H9 (cell line): ENCODE measurements around the gene P4HB. TPM values are rescaled to one million over a fixed set of nuclear protein-coding genes. Genes with fewer than 3 reads are reported as not detected.
A peak's percentile ranks its signal among the peaks of the same experiment; 100 is the strongest.

ENCODE experiments used
- DNase-seq: peaks from one replicate; pipeline ENCODE4 v3.0.0-alpha.2; 2017
- H2AFZ ChIP-seq: one replicate; pipeline ENCODE4 v1.6.1; 2013; ENCODE audit warnings: mild to moderate bottlenecking, low read length, control low read depth, moderate library complexity
- H2AK5ac ChIP-seq: 2 replicates; pipeline ENCODE4 v1.6.1; 2013; ENCODE audit warnings: low read length, control low read depth, mixed read lengths; ENCODE audit not compliant: insufficient read length
- H2BK120ac ChIP-seq: one replicate; pipeline ENCODE4 v1.6.1; 2013; ENCODE audit warnings: low read depth, mild to moderate bottlenecking, low read length, control low read depth, inconsistent platforms; ENCODE audit not compliant: poor library complexity, severe bottlenecking
- H2BK12ac ChIP-seq: 2 replicates; pipeline ENCODE4 v1.6.1; 2013; ENCODE audit warnings: low read length, control low read depth, mixed read lengths, low read depth; ENCODE audit not compliant: insufficient read length
- H2BK15ac ChIP-seq: 2 replicates; pipeline ENCODE4 v1.6.1; 2013; ENCODE audit warnings: low read depth, low read length, control low read depth
- H2BK20ac ChIP-seq: one replicate; pipeline ENCODE4 v1.6.1; 2013; ENCODE audit warnings: low read depth, mild to moderate bottlenecking, low read length, control low read depth, inconsistent platforms; ENCODE audit not compliant: poor library complexity, severe bottlenecking
- H2BK5ac ChIP-seq: 2 replicates; pipeline ENCODE4 v1.6.1; 2013; ENCODE audit warnings: low read length, control low read depth, mixed read lengths; ENCODE audit not compliant: insufficient read length
- H3K14ac ChIP-seq: 2 replicates; pipeline ENCODE4 v1.6.1; 2013; ENCODE audit warnings: low read length, control low read depth; ENCODE audit not compliant: insufficient read depth
- H3K18ac ChIP-seq: 2 replicates; pipeline ENCODE4 v1.6.1; 2013; ENCODE audit warnings: low read depth, mild to moderate bottlenecking, mixed read lengths, low read length, control low read depth; ENCODE audit not compliant: insufficient read length
- H3K23ac ChIP-seq: 2 replicates; pipeline ENCODE4 v1.6.1; 2013; ENCODE audit warnings: low read length, control low read depth, mixed read lengths, low read depth; ENCODE audit not compliant: insufficient read length
- H3K23me2 ChIP-seq: 2 replicates; pipeline ENCODE4 v1.6.1; 2013; ENCODE audit warnings: low read depth, mild to moderate bottlenecking, mixed read lengths, low read length, control low read depth; ENCODE audit not compliant: insufficient read length, poor library complexity, severe bottlenecking
- H3K27ac ChIP-seq: 2 replicates; pipeline ENCODE4 v1.5.1; 2013; ENCODE audit warnings: low read length, control low read depth, mixed read lengths, low read depth; ENCODE audit not compliant: insufficient read length
- H3K27me3 ChIP-seq: 2 replicates; pipeline ENCODE4 v1.6.1; 2013; ENCODE audit warnings: low read length, control low read depth, inconsistent platforms; ENCODE audit not compliant: insufficient read depth
- H3K4ac ChIP-seq: 2 replicates; pipeline ENCODE4 v1.6.1; 2013; ENCODE audit warnings: low read depth, mild to moderate bottlenecking, control low read depth, inconsistent platforms, low read length, moderate library complexity
- H3K4me1 ChIP-seq: 2 replicates; pipeline ENCODE4 v1.6.1; 2013; ENCODE audit warnings: low read length, control low read depth, inconsistent platforms; ENCODE audit not compliant: insufficient read depth
- H3K4me2 ChIP-seq: 2 replicates; pipeline ENCODE4 v1.6.1; 2013; ENCODE audit warnings: low read length, control low read depth, mixed read lengths; ENCODE audit not compliant: insufficient read length, insufficient read depth
- H3K56ac ChIP-seq: 2 replicates; pipeline ENCODE4 v1.6.1; 2013; ENCODE audit warnings: low read depth, mild to moderate bottlenecking, mixed read lengths, low read length, control low read depth; ENCODE audit not compliant: insufficient read length
- H3K79me1 ChIP-seq: 2 replicates; pipeline ENCODE4 v1.6.1; 2013; ENCODE audit warnings: low read depth, mild to moderate bottlenecking, moderate library complexity, low read length, control low read depth, inconsistent platforms; ENCODE audit not compliant: insufficient read depth, poor library complexity, severe bottlenecking
- H3K79me2 ChIP-seq: 2 replicates; pipeline ENCODE4 v1.6.1; 2013; ENCODE audit warnings: low read length, control low read depth, inconsistent platforms; ENCODE audit not compliant: insufficient read depth
- H3K9ac ChIP-seq: 2 replicates; pipeline ENCODE4 v1.6.1; 2013; ENCODE audit warnings: low read length, control low read depth, mixed read lengths; ENCODE audit not compliant: insufficient read length; ENCODE audit errors: extremely low read depth
- H3K9me3 ChIP-seq: one replicate; pipeline ENCODE4 v1.6.1; 2013; ENCODE audit warnings: low read depth, low read length, inconsistent platforms; ENCODE audit not compliant: control insufficient read depth
- H3T11ph ChIP-seq: one replicate; pipeline ENCODE4 v1.6.1; 2013; ENCODE audit warnings: mild to moderate bottlenecking, low read length, control low read depth, inconsistent platforms
- H4K20me1 ChIP-seq: one replicate; pipeline ENCODE4 v1.6.1; 2013; ENCODE audit not compliant: control insufficient read depth, insufficient read length, insufficient read depth
- H4K5ac ChIP-seq: 2 replicates; pipeline ENCODE4 v1.6.1; 2013; ENCODE audit warnings: low read depth, mild to moderate bottlenecking, mixed read lengths, low read length, control low read depth; ENCODE audit not compliant: insufficient read length
- H4K8ac ChIP-seq: replicated peaks from 2 replicates; pipeline ENCODE4 v1.6.1; 2013; ENCODE audit warnings: low read length, control low read depth, mixed read lengths, low read depth; ENCODE audit not compliant: insufficient read length
- H4K91ac ChIP-seq: 2 replicates; pipeline ENCODE4 v1.6.1; 2013; ENCODE audit warnings: low read depth, mild to moderate bottlenecking, moderate library complexity, mixed read lengths, low read length, control low read depth; ENCODE audit not compliant: insufficient read length
- H3K27ac Mint-ChIP-seq, 3 experiments: 2 replicates in 2 of 3; 3 replicates in 1 of 3; pipeline ENCODE4 v1.8.0; 2020 to 2021; ENCODE audit warnings: mixed read lengths in 3 of 3, mild to moderate bottlenecking in 1 of 3, moderate library complexity in 1 of 3
- H3K27me3 Mint-ChIP-seq: 2 replicates; pipeline ENCODE4 v1.8.0; 2021; ENCODE audit warnings: low read depth, mild to moderate bottlenecking, moderate library complexity, mixed read lengths
- H3K36me3 Mint-ChIP-seq, 3 experiments: 2 replicates in 2 of 3; 3 replicates in 1 of 3; pipeline ENCODE4 v1.8.0; 2020 to 2021; ENCODE audit warnings: low read depth in 3 of 3, mixed read lengths in 3 of 3; ENCODE audit not compliant: insufficient read depth in 1 of 3
- H3K4me1 Mint-ChIP-seq, 2 experiments: 2 replicates each; pipeline ENCODE4 v1.8.0; 2020; ENCODE audit warnings: mixed read lengths in 2 of 2
- H3K4me3 Mint-ChIP-seq, 2 experiments: 2 replicates in 1 of 2; 3 replicates in 1 of 2; pipeline ENCODE4 v1.8.0; 2020 to 2021; ENCODE audit warnings: mild to moderate bottlenecking in 2 of 2, mixed read lengths in 2 of 2, moderate library complexity in 1 of 2
- H3K9me3 Mint-ChIP-seq, 2 experiments: 2 replicates in 1 of 2; 3 replicates in 1 of 2; pipeline ENCODE4 v1.8.0; 2020; ENCODE audit warnings: mild to moderate bottlenecking in 2 of 2, mixed read lengths in 2 of 2, moderate library complexity in 1 of 2
- WGBS: extraction: QIAGEN DNeasy Blood & Tissue Kit; methylation state at CpG from one replicate; pipeline ENCODE4 v1.1.7; 2013; ENCODE audit warnings: missing lambda C conversion rate, low lambda C conversion rate, mixed read lengths; ENCODE audit not compliant: insufficient read length; ENCODE audit errors: extremely low coverage; 5-methylcytosine and 5-hydroxymethylcytosine counted together
- total RNA-seq: library from RNA; stranded (reverse); gene quantifications from 2 replicates; pipeline ENCODE4 v1.2.1, GENCODE V29; 2021
- TF ChIP-seq, protein P1 (sequence below): fragments of 200-600 bp; sonication (generic); conservative IDR thresholded peaks from 3 replicates; pipeline ENCODE4 v1.8.0; 2021; ENCODE audit warnings: antibody characterized with exemption, mild to moderate bottlenecking

Gene P4HB
- total RNA-seq, 1 experiment from 2014 or later, result 366 TPM

DNA sequence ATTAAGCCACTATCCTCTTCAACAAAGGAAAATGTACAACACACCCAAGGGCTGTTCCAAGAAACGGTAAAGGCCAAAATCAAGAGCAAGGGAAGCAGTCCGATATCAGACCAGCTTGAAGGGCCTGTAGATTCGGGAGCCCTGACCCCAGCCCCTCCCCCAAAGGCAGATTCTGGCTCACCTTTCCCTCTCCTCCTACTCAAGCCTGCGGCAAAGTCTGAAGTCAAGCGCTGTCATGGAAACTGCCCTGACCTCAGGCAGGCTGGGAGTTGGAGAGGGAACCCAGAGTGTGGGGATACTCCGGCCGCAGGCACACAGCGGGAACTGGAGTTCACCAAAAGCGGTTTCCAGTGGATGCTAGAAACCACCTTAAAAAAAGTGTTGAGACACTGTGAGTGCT, 29.3 kb upstream of the P4HB start:
- H3K9me3 ChIP-seq, result no peaks in the 10 kb centered on the region
- TF ChIP-seq, protein P1, sequence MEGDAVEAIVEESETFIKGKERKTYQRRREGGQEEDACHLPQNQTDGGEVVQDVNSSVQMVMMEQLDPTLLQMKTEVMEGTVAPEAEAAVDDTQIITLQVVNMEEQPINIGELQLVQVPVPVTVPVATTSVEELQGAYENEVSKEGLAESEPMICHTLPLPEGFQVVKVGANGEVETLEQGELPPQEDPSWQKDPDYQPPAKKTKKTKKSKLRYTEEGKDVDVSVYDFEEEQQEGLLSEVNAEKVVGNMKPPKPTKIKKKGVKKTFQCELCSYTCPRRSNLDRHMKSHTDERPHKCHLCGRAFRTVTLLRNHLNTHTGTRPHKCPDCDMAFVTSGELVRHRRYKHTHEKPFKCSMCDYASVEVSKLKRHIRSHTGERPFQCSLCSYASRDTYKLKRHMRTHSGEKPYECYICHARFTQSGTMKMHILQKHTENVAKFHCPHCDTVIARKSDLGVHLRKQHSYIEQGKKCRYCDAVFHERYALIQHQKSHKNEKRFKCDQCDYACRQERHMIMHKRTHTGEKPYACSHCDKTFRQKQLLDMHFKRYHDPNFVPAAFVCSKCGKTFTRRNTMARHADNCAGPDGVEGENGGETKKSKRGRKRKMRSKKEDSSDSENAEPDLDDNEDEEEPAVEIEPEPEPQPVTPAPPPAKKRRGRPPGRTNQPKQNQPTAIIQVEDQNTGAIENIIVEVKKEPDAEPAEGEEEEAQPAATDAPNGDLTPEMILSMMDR, result no peak
- no peak overlapping the region for H2BK120ac ChIP-seq
- no peak overlapping the region for H4K91ac ChIP-seq
- H3T11ph ChIP-seq, result no peak overlapping the region
- no peak overlapping the region for H2AFZ ChIP-seq
- H3K9me3 Mint-ChIP-seq, result no peaks in the 10 kb centered on the region
- no peak overlapping the region for H4K5ac ChIP-seq
- no peak overlapping the region for H3K18ac ChIP-seq
- no peak overlapping the region for H3K9ac ChIP-seq
- peak overlapping the region; percentile 89 to 92 for H3K4me3 Mint-ChIP-seq
- 0 out of 2 replicates have a peak, but pooled peaks cover 1% of the 10 kb centered on the region for H3K27me3 Mint-ChIP-seq
- no peak for DNase-seq
- H3K23ac ChIP-seq, result no peak overlapping the region
- H3K36me3 Mint-ChIP-seq, result peaks cover 45 to 69% (median 58%) of the 10 kb centered on the region in 3 experiments
- H3K79me2 ChIP-seq, result peaks cover 17% of the 10 kb centered on the region; the same call in 1 of the 2 replicates
- no peak overlapping the region for H2BK5ac ChIP-seq
- H3K4me1 ChIP-seq, result no peaks in the 10 kb centered on the region
- no peaks in the 10 kb centered on the region for H4K20me1 ChIP-seq
- no peak overlapping the region for H2BK15ac ChIP-seq
- H3K79me1 ChIP-seq, result peaks cover 24% of the 10 kb centered on the region
- no CpG with 5 or more reads among the region's 9 CpGs for WGBS
- H2BK12ac ChIP-seq, result no peak overlapping the region
- H2AK5ac ChIP-seq, result no peak overlapping the region
- H3K27me3 ChIP-seq, result no peaks in the 10 kb centered on the region
- no peak overlapping the region for H4K8ac ChIP-seq
- H3K27ac ChIP-seq, result no peak overlapping the region
- H3K4me1 Mint-ChIP-seq, result peaks cover 3 to 16% of the 10 kb centered on the region in 2 experiments; a peak in 3 of 4 replicates
- H3K4me2 ChIP-seq, result no peak overlapping the region
- H3K27ac Mint-ChIP-seq, result peak overlapping the region in 1 of 3 experiments; percentile 95; a peak in 2 of 7 replicates
- no peak overlapping the region for H2BK20ac ChIP-seq
- H3K56ac ChIP-seq, result peak overlapping the region; percentile 9
- H3K4ac ChIP-seq, result no peak overlapping the region
- H3K14ac ChIP-seq, result no peak overlapping the region
- H3K23me2 ChIP-seq, result peaks cover 7% of the 10 kb centered on the region
